Ishikawa (cell line): ENCODE measurements around the gene WEE1.

Experiments
- CEBPB ChIP-seq: IDR thresholded peaks from 2 replicates; pipeline ENCODE4 v1.6.1; 2012
- CREB1 ChIP-seq: IDR thresholded peaks from 2 replicates; pipeline ENCODE4 v1.6.1; 2012; ENCODE audit warnings: low read depth
- EGR1 ChIP-seq: IDR thresholded peaks from 2 replicates; pipeline ENCODE4 v1.6.1; 2012
- EP300 ChIP-seq: IDR thresholded peaks from 2 replicates; pipeline ENCODE4 v1.6.1; 2012; ENCODE audit warnings: borderline replicate concordance
- FOXM1 ChIP-seq: IDR thresholded peaks from 2 replicates; pipeline ENCODE4 v1.6.1; 2012; ENCODE audit warnings: low read depth, borderline replicate concordance
- MAX ChIP-seq: IDR thresholded peaks from 2 replicates; pipeline ENCODE4 v1.6.1; 2012
- NFIC ChIP-seq: IDR thresholded peaks from 2 replicates; pipeline ENCODE4 v1.6.1; 2012
- RAD21 ChIP-seq: IDR thresholded peaks from 2 replicates; pipeline ENCODE4 v1.6.1; 2012; ENCODE audit warnings: low read depth
- TAF1 ChIP-seq: IDR thresholded peaks from 2 replicates; pipeline ENCODE4 v1.6.1; 2012; ENCODE audit warnings: low read depth, mild to moderate bottlenecking
- TCF12 ChIP-seq: IDR thresholded peaks from 2 replicates; pipeline ENCODE4 v1.6.1; 2012; ENCODE audit warnings: low read depth
- TEAD4 ChIP-seq: IDR thresholded peaks from 2 replicates; pipeline ENCODE4 v1.6.1; 2012
- YY1 ChIP-seq: IDR thresholded peaks from 2 replicates; pipeline ENCODE4 v1.6.1; 2012; ENCODE audit warnings: low read depth
- ZBTB7A ChIP-seq: IDR thresholded peaks from 2 replicates; pipeline ENCODE4 v1.6.1; 2012; ENCODE audit warnings: low read depth
- TF ChIP-seq, protein P1 (sequence below): IDR thresholded peaks from 2 replicates; pipeline ENCODE4 v1.6.1; 2012; ENCODE audit warnings: low read depth, mild to moderate bottlenecking
- TF ChIP-seq, protein P2 (sequence below): IDR thresholded peaks from 2 replicates; pipeline ENCODE4 v1.6.1; 2012

WEE1 gene

GRCh38 chr11:9571763-9572115 lies 1.7 kb upstream of the WEE1 start:
- TF ChIP-seq YY1 = no peak
- no peak for TF ChIP-seq RAD21
- TF ChIP-seq CREB1 = no peak
- no peak for TF ChIP-seq FOXM1
- TF ChIP-seq NFIC = no peak
- TF ChIP-seq ZBTB7A = no peak
- TF ChIP-seq TEAD4 = no peak
- TF ChIP-seq EGR1 = no peak
- no peak for TF ChIP-seq TCF12
- TF ChIP-seq MAX = no peak
- no peak for TF ChIP-seq EP300
- no peak for TF ChIP-seq TAF1
- TF ChIP-seq CEBPB = no peak
- TF ChIP-seq, protein P1, sequence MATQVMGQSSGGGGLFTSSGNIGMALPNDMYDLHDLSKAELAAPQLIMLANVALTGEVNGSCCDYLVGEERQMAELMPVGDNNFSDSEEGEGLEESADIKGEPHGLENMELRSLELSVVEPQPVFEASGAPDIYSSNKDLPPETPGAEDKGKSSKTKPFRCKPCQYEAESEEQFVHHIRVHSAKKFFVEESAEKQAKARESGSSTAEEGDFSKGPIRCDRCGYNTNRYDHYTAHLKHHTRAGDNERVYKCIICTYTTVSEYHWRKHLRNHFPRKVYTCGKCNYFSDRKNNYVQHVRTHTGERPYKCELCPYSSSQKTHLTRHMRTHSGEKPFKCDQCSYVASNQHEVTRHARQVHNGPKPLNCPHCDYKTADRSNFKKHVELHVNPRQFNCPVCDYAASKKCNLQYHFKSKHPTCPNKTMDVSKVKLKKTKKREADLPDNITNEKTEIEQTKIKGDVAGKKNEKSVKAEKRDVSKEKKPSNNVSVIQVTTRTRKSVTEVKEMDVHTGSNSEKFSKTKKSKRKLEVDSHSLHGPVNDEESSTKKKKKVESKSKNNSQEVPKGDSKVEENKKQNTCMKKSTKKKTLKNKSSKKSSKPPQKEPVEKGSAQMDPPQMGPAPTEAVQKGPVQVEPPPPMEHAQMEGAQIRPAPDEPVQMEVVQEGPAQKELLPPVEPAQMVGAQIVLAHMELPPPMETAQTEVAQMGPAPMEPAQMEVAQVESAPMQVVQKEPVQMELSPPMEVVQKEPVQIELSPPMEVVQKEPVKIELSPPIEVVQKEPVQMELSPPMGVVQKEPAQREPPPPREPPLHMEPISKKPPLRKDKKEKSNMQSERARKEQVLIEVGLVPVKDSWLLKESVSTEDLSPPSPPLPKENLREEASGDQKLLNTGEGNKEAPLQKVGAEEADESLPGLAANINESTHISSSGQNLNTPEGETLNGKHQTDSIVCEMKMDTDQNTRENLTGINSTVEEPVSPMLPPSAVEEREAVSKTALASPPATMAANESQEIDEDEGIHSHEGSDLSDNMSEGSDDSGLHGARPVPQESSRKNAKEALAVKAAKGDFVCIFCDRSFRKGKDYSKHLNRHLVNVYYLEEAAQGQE = no peak
- TF ChIP-seq, protein P2, sequence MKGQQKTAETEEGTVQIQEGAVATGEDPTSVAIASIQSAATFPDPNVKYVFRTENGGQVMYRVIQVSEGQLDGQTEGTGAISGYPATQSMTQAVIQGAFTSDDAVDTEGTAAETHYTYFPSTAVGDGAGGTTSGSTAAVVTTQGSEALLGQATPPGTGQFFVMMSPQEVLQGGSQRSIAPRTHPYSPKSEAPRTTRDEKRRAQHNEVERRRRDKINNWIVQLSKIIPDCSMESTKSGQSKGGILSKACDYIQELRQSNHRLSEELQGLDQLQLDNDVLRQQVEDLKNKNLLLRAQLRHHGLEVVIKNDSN = no peak

DNA sequence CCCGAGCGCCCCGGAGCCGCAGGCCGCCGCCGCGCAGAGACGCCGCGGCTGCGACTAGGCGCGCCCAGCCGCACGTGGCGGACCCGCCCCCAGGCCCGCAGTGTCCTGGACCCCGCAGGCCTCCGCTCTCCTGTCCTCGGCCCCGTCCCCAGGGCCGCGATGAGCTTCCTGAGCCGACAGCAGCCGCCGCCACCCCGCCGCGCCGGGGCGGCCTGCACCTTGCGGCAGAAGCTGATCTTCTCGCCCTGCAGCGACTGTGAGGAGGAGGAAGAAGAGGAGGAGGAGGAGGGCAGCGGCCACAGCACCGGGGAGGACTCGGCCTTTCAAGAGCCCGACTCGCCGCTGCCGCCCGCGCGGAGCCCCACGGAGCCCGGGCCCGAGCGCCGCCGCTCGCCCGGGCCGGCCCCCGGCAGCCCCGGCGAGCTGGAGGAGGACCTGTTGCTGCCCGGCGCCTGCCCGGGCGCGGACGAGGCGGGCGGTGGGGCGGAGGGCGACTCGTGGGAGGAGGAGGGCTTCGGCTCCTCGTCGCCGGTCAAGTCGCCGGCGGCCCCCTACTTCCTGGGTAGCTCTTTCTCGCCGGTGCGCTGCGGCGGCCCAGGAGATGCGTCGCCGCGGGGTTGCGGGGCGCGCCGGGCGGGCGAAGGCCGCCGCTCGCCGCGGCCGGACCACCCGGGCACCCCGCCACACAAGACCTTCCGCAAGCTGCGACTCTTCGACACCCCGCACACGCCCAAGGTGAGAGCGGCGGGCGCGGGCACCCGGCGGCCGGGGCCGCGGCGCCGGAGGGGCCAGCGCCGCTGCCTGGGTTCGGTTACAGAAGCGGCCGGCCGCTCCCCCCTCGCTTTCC lies 528 bp downstream of the WEE1 start:
- TF ChIP-seq NFIC (no peak), RAD21 (no peak), EGR1 (no peak), TAF1 (0 out of 2 replicates have a peak, but pooled peaks have one; percentile 12), CEBPB (no peak), TCF12 (0 out of 2 replicates have a peak, but pooled peaks have one; percentile 6), YY1 (no peak), TEAD4 (no peak), MAX (peak; percentile 24), ZBTB7A (no peak), FOXM1 (no peak)

- TF ChIP-seq, protein P1 = no peak
- no peak for TF ChIP-seq CREB1
- no peak for TF ChIP-seq ZBTB7A
- TF ChIP-seq, protein P2 = no peak
- peak; percentile 5; the same call in 1 of the 2 replicates for TF ChIP-seq TEAD4
- TF ChIP-seq EP300 = no peak
- TF ChIP-seq EGR1 = no peak
- TF ChIP-seq FOXM1 = peak; percentile 15; the same call in 1 of the 2 replicates
- peak; percentile 54; the same call in 1 of the 2 replicates for TF ChIP-seq MAX
- no peak for TF ChIP-seq NFIC
- no peak for TF ChIP-seq CEBPB
- TF ChIP-seq TCF12 = peak; percentile 20; the same call in 1 of the 2 replicates
- TF ChIP-seq YY1 = no peak
- no peak for TF ChIP-seq RAD21
- peak; percentile 32; the same call in 1 of the 2 replicates for TF ChIP-seq TAF1
Measured at GRCh38 chr11:9574622-9575259, 1.3 kb downstream of the WEE1 start.

- TF ChIP-seq, protein P1 = no peak
- no peak for TF ChIP-seq EGR1
Measured at GRCh38 chr11:9575260-9576240, 2.1 kb downstream of the WEE1 start.
